ENCODE measurements around the gene CHD6.

- no peak for TF ChIP-seq CTCF (IDR thresholded peaks at IDR 0.05; ENCODE audit: insufficient read depth, low read length)
- no peak for TF ChIP-seq POLR2AphosphoS5 (IDR thresholded peaks at IDR 0.05; ENCODE audit: low read depth)
- TF ChIP-seq REST (IDR thresholded peaks at IDR 0.05; ENCODE audit: insufficient replicate concordance, low read depth), result no peak
Measured at GRCh38 chr20:41395667-41396664, 222.2 kb downstream of the CHD6 start.
